ENCODE measurements around the gene NUP58. TPM values are rescaled to one million over a fixed set of nuclear protein-coding genes. Genes with fewer than 3 reads are reported as not detected.

Gene NUP58
- total and polyA plus RNA-seq, 2 experiments from 2014 or later, result 27.6 to 91.8 TPM

- Histone ChIP-seq H3K27ac (ENCODE audit: low read depth) (no peak overlapping the region), H3K4me1 (ENCODE audit: insufficient read depth) (no peaks in the 10 kb centered on the region), H3K9me2 (ENCODE audit: insufficient read depth) (no peaks in the 10 kb centered on the region), H3K79me2 (replicated peaks; ENCODE audit: insufficient read depth) (peaks cover 12% of the 10 kb centered on the region), H3F3A (replicated peaks; ENCODE audit: low read depth) (no peaks in the 10 kb centered on the region), H3K27me3 (ENCODE audit: insufficient read depth) (no peaks in the 10 kb centered on the region), H2AFZ (no peak overlapping the region), H3K4me2 (no peak overlapping the region), H3K36me3 (ENCODE audit: insufficient read depth) (peaks cover 61% of the 10 kb centered on the region), H4K20me1 (replicated peaks; ENCODE audit: insufficient read depth) (peaks cover 4% of the 10 kb centered on the region; the same call in 1 of the 2 replicates), H3K4me3 (no peak overlapping the region)
- TF ChIP-seq JUNB (IDR thresholded peaks at IDR 0.05; ENCODE audit: unreplicated experiment), result no peak
- TF ChIP-seq EZH2 (IDR thresholded peaks at IDR 0.05; ENCODE audit: low read depth, unreplicated experiment), result no peak
- no peak for TF ChIP-seq EZH2phosphoT487 (IDR thresholded peaks at IDR 0.05; ENCODE audit: unreplicated experiment)
- TF ChIP-seq CREB1 (CRISPR knock-in tag; IDR thresholded peaks at IDR 0.05; ENCODE audit: low read depth), result no peak
- TF ChIP-seq, protein P1, sequence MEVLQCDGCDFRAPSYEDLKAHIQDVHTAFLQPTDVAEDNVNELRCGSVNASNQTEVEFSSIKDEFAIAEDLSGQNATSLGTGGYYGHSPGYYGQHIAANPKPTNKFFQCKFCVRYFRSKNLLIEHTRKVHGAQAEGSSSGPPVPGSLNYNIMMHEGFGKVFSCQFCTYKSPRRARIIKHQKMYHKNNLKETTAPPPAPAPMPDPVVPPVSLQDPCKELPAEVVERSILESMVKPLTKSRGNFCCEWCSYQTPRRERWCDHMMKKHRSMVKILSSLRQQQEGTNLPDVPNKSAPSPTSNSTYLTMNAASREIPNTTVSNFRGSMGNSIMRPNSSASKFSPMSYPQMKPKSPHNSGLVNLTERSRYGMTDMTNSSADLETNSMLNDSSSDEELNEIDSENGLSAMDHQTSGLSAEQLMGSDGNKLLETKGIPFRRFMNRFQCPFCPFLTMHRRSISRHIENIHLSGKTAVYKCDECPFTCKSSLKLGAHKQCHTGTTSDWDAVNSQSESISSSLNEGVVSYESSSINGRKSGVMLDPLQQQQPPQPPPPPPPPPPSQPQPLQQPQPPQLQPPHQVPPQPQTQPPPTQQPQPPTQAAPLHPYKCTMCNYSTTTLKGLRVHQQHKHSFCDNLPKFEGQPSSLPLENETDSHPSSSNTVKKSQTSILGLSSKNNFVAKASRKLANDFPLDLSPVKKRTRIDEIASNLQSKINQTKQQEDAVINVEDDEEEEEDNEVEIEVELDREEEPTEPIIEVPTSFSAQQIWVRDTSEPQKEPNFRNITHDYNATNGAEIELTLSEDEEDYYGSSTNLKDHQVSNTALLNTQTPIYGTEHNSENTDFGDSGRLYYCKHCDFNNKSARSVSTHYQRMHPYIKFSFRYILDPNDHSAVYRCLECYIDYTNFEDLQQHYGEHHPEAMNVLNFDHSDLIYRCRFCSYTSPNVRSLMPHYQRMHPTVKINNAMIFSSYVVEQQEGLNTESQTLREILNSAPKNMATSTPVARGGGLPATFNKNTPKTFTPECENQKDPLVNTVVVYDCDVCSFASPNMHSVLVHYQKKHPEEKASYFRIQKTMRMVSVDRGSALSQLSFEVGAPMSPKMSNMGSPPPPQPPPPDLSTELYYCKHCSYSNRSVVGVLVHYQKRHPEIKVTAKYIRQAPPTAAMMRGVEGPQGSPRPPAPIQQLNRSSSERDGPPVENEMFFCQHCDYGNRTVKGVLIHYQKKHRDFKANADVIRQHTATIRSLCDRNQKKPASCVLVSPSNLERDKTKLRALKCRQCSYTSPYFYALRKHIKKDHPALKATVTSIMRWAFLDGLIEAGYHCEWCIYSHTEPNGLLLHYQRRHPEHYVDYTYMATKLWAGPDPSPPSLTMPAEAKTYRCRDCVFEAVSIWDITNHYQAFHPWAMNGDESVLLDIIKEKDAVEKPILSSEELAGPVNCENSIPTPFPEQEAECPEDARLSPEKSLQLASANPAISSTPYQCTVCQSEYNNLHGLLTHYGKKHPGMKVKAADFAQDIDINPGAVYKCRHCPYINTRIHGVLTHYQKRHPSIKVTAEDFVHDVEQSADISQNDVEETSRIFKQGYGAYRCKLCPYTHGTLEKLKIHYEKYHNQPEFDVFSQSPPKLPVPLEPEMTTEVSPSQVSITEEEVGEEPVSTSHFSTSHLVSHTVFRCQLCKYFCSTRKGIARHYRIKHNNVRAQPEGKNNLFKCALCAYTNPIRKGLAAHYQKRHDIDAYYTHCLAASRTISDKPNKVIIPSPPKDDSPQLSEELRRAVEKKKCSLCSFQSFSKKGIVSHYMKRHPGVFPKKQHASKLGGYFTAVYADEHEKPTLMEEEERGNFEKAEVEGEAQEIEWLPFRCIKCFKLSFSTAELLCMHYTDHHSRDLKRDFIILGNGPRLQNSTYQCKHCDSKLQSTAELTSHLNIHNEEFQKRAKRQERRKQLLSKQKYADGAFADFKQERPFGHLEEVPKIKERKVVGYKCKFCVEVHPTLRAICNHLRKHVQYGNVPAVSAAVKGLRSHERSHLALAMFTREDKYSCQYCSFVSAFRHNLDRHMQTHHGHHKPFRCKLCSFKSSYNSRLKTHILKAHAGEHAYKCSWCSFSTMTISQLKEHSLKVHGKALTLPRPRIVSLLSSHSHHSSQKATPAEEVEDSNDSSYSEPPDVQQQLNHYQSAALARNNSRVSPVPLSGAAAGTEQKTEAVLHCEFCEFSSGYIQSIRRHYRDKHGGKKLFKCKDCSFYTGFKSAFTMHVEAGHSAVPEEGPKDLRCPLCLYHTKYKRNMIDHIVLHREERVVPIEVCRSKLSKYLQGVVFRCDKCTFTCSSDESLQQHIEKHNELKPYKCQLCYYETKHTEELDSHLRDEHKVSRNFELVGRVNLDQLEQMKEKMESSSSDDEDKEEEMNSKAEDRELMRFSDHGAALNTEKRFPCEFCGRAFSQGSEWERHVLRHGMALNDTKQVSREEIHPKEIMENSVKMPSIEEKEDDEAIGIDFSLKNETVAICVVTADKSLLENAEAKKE (CRISPR knock-in tag; IDR thresholded peaks at IDR 0.05), result no peak
- TF ChIP-seq, protein P2, sequence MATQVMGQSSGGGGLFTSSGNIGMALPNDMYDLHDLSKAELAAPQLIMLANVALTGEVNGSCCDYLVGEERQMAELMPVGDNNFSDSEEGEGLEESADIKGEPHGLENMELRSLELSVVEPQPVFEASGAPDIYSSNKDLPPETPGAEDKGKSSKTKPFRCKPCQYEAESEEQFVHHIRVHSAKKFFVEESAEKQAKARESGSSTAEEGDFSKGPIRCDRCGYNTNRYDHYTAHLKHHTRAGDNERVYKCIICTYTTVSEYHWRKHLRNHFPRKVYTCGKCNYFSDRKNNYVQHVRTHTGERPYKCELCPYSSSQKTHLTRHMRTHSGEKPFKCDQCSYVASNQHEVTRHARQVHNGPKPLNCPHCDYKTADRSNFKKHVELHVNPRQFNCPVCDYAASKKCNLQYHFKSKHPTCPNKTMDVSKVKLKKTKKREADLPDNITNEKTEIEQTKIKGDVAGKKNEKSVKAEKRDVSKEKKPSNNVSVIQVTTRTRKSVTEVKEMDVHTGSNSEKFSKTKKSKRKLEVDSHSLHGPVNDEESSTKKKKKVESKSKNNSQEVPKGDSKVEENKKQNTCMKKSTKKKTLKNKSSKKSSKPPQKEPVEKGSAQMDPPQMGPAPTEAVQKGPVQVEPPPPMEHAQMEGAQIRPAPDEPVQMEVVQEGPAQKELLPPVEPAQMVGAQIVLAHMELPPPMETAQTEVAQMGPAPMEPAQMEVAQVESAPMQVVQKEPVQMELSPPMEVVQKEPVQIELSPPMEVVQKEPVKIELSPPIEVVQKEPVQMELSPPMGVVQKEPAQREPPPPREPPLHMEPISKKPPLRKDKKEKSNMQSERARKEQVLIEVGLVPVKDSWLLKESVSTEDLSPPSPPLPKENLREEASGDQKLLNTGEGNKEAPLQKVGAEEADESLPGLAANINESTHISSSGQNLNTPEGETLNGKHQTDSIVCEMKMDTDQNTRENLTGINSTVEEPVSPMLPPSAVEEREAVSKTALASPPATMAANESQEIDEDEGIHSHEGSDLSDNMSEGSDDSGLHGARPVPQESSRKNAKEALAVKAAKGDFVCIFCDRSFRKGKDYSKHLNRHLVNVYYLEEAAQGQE (IDR thresholded peaks at IDR 0.05; ENCODE audit: unreplicated experiment), result no peak
- Mint-ChIP-seq H3K36me3 (ENCODE audit: low read depth) (peaks cover 56% of the 10 kb centered on the region), H3K4me1 (no peaks in the 10 kb centered on the region), H3K27ac (no peak overlapping the region), H3K4me3 (no peak overlapping the region), H3K27me3 (ENCODE audit: insufficient read depth, low read depth, poor library complexity) (no peaks in the 10 kb centered on the region), H3K9me3 (no peaks in the 10 kb centered on the region)
- no peak for ATAC-seq
- DNase-seq (ENCODE audit: low spot score), result no peak
Observed at GRCh38 chr13:25330541-25330940, 29.1 kb downstream of the NUP58 start.

Measured in GM23338 (cell line).